DND-41 (cell line): ENCODE results near the gene UST.

Experiments used
- ATAC-seq: fragments of 200-7000 bp; cut with Tn5 transposase; 3 replicates; pipeline ENCODE4 v1.9.1; 2021; ENCODE audit warnings: low read depth; ENCODE audit not compliant: insufficient read depth
- DNase-seq: peaks from one replicate; pipeline ENCODE4 v3.0.0-alpha.2; 2020
- H2AFZ ChIP-seq: 2 replicates; pipeline ENCODE4 v1.6.0; 2012; ENCODE audit warnings: low read depth, low read length
- H3K27ac ChIP-seq: 2 replicates; pipeline ENCODE4 v1.5.1; 2012; ENCODE audit warnings: low read length, inconsistent platforms
- H3K27me3 ChIP-seq: fragments of 200-600 bp; sonication (generic); 2 replicates; pipeline ENCODE4 v1.6.0; 2012; ENCODE audit warnings: low read length, mild to moderate bottlenecking, inconsistent platforms; ENCODE audit not compliant: insufficient read depth, poor library complexity
- H3K36me3 ChIP-seq: 2 replicates; pipeline ENCODE4 v1.5.1; 2012; ENCODE audit warnings: low read length, inconsistent platforms; ENCODE audit not compliant: insufficient read depth
- H3K4me1 ChIP-seq: 2 replicates; pipeline ENCODE4 v1.5.1; 2012; ENCODE audit warnings: mild to moderate bottlenecking, low read length; ENCODE audit not compliant: insufficient read depth
- H3K4me2 ChIP-seq: 2 replicates; pipeline ENCODE4 v1.6.0; 2012; ENCODE audit warnings: mild to moderate bottlenecking, moderate library complexity, low read length, inconsistent platforms; ENCODE audit not compliant: insufficient read depth
- H3K4me3 ChIP-seq, 2 experiments: fragments of 200-600 bp in 1 of 2; shearing (Covaris generic) in 1 of 2; 2 replicates each; pipeline ENCODE4 v1.5.1; 2012 to 2016; ENCODE audit warnings: inconsistent platforms in 2 of 2, low read length in 2 of 2, mild to moderate bottlenecking in 2 of 2, low read depth in 1 of 2, moderate library complexity in 1 of 2
- H3K79me2 ChIP-seq: 2 replicates; pipeline ENCODE4 v1.6.0; 2012; ENCODE audit warnings: low read length, inconsistent platforms; ENCODE audit not compliant: insufficient read depth
- H3K9ac ChIP-seq: 2 replicates; pipeline ENCODE4 v1.6.0; 2012; ENCODE audit warnings: low read depth, mild to moderate bottlenecking, inconsistent platforms, low read length, moderate library complexity
- H3K9me3 ChIP-seq: 2 replicates; pipeline ENCODE4 v1.5.1; 2012; ENCODE audit warnings: low read length, moderate library complexity, mild to moderate bottlenecking, inconsistent platforms; ENCODE audit not compliant: insufficient read depth, severe bottlenecking
- H4K20me1 ChIP-seq: 2 replicates; pipeline ENCODE4 v1.6.0; 2012; ENCODE audit warnings: low read length; ENCODE audit not compliant: insufficient read depth
- CTCF ChIP-seq: IDR thresholded peaks from 2 replicates; pipeline ENCODE4 v1.5.1; 2012; ENCODE audit warnings: borderline replicate concordance, low read length, moderate library complexity, mild to moderate bottlenecking; ENCODE audit not compliant: poor library complexity, severe bottlenecking; ENCODE audit errors: extremely low read depth
- EZH2 ChIP-seq: IDR thresholded peaks from 3 replicates; pipeline ENCODE4 v1.6.1; 2012; ENCODE audit warnings: borderline replicate concordance, low read depth, mild to moderate bottlenecking, moderate library complexity, low read length, inconsistent platforms; ENCODE audit not compliant: severe bottlenecking

UST gene

GRCh38 chr6:148947621-148948444 is 201.0 kb downstream of the UST start:
- DNase-seq (peak; percentile 85), ATAC-seq (peak; percentile 92)
- Histone ChIP-seq H3K79me2 (no peaks in the 10 kb centered on the region), H2AFZ (no peak overlapping the region), H4K20me1 (no peaks in the 10 kb centered on the region), H3K27ac (no peak overlapping the region; the same call in 1 of the 2 replicates), H3K4me2 (no peak overlapping the region), H3K4me1 (peaks cover 15% of the 10 kb centered on the region), H3K4me3 (no peak overlapping the region), H3K36me3 (no peaks in the 10 kb centered on the region), H3K27me3 (no peaks in the 10 kb centered on the region), H3K9me3 (no peaks in the 10 kb centered on the region), H3K9ac (no peak overlapping the region)
- TF ChIP-seq CTCF (peak; percentile 97), EZH2 (no peak)

GRCh38 chr6:148951662-148952061 is 204.8 kb downstream of the UST start:
- peaks cover 3% of the 10 kb centered on the region for H3K9me3 ChIP-seq
- no peak overlapping the region for H2AFZ ChIP-seq
- H3K27ac ChIP-seq = no peak overlapping the region
- ATAC-seq (no peak), DNase-seq (no peak)
- TF ChIP-seq CTCF (no peak), EZH2 (no peak)
- no peaks in the 10 kb centered on the region for H3K27me3 ChIP-seq
- no peaks in the 10 kb centered on the region for H3K79me2 ChIP-seq
- peaks cover 20% of the 10 kb centered on the region; the same call in 1 of the 2 replicates for H3K36me3 ChIP-seq
- H3K4me2 ChIP-seq = no peak overlapping the region
- no peaks in the 10 kb centered on the region for H4K20me1 ChIP-seq
- no peak overlapping the region for H3K4me3 ChIP-seq
- H3K4me1 ChIP-seq = peaks cover 15% of the 10 kb centered on the region
- no peak overlapping the region for H3K9ac ChIP-seq

- ATAC-seq (0 out of 3 replicates have a peak, but pooled peaks have one; percentile 39), DNase-seq (no peak)
- H4K20me1 ChIP-seq = no peaks in the 10 kb centered on the region
- H3K9me3 ChIP-seq = peaks cover 3% of the 10 kb centered on the region
- no peak overlapping the region for H3K4me3 ChIP-seq
- H2AFZ ChIP-seq = no peak overlapping the region
- no peaks in the 10 kb centered on the region for H3K79me2 ChIP-seq
- H3K9ac ChIP-seq = no peak overlapping the region
- TF ChIP-seq EZH2 = no peak
- H3K4me2 ChIP-seq = no peak overlapping the region
- H3K4me1 ChIP-seq = peaks cover 15% of the 10 kb centered on the region
- peaks cover 23% of the 10 kb centered on the region; the same call in 1 of the 2 replicates for H3K36me3 ChIP-seq
- H3K27me3 ChIP-seq = no peaks in the 10 kb centered on the region
- H3K27ac ChIP-seq = no peak overlapping the region
These were observed 205.6 kb downstream of the UST start for GRCh38 chr6:148952147-148953035.

- H4K20me1 ChIP-seq = no peaks in the 10 kb centered on the region
- no peak for ATAC-seq
- TF ChIP-seq CTCF = no peak
- no peak for TF ChIP-seq EZH2
- H3K4me2 ChIP-seq = no peak overlapping the region
- H3K4me1 ChIP-seq = peaks cover 15% of the 10 kb centered on the region
- H2AFZ ChIP-seq = no peak overlapping the region
- no peak overlapping the region for H3K4me3 ChIP-seq
- no peak overlapping the region for H3K27ac ChIP-seq
- no peaks in the 10 kb centered on the region for H3K79me2 ChIP-seq
- H3K9ac ChIP-seq = no peak overlapping the region
- no peak for DNase-seq
- H3K27me3 ChIP-seq = no peaks in the 10 kb centered on the region
- H3K36me3 ChIP-seq = peaks cover 23% of the 10 kb centered on the region; the same call in 1 of the 2 replicates
- H3K9me3 ChIP-seq = peaks cover 3% of the 10 kb centered on the region
These were observed 207.6 kb downstream of the UST start for GRCh38 chr6:148954461-148954860.
